Esophagus muscularis mucosa (tissue), 4 donors: ENCODE data around the gene ST8SIA3. TPM values are rescaled to one million over a fixed set of nuclear protein-coding genes. Genes with fewer than 3 reads are reported as not detected.

ENCODE experiments used
- DNase-seq: peaks from one replicate; pipeline ENCODE4 v3.0.0-alpha.2; 2017; ENCODE audit errors: extremely low spot score
- H3K27ac ChIP-seq, 4 donors: fragments of 200-600 bp; sonication (generic); replicated peaks in 1 of 4; 1 replicate in 3 of 4; 2 replicates in 1 of 4; pipeline ENCODE4 v1.5.1; 2016 to 2019; ENCODE audit warnings: mild to moderate bottlenecking in 1 of 4
- H3K27me3 ChIP-seq, 4 donors: fragments of 200-600 bp; sonication (generic); one replicate each; pipeline versions ENCODE4 v1.5.1 to v1.6.0; 2016 to 2019
- H3K36me3 ChIP-seq, 4 donors: fragments of 200-600 bp; sonication (generic); one replicate each; pipeline ENCODE4 v1.5.1; 2016 to 2019
- H3K4me1 ChIP-seq, 4 donors: fragments of 200-600 bp; sonication (generic); one replicate each; pipeline ENCODE4 v1.5.1; 2016 to 2019
- H3K4me3 ChIP-seq, 4 donors: fragments of 200-600 bp; sonication (generic); 1 replicate in 2 of 4; 2 replicates in 2 of 4; pipeline ENCODE4 v1.5.1; 2016 to 2019; ENCODE audit warnings: mild to moderate bottlenecking in 4 of 4, moderate library complexity in 1 of 4
- H3K9me3 ChIP-seq, 4 donors: fragments of 200-600 bp; sonication (generic); 1 replicate in 3 of 4; 2 replicates in 1 of 4; pipeline ENCODE4 v1.5.1; 2016 to 2019
- EP300 ChIP-seq: sonication (generic); formaldehyde crosslinking; IDR thresholded peaks from one replicate; pipeline ENCODE4 v1.6.1; 2017; ENCODE audit warnings: antibody characterized with exemption
- POLR2A ChIP-seq: fragments of 450-650 bp; IDR thresholded peaks from one replicate; pipeline ENCODE4 v1.6.1; 2017; ENCODE audit warnings: antibody characterized with exemption, moderate library complexity, mild to moderate bottlenecking, low read depth
- POLR2AphosphoS5 ChIP-seq, 2 donors: sonication (generic); formaldehyde crosslinking; IDR thresholded peaks; one replicate each; pipeline ENCODE4 v1.6.1; 2017; ENCODE audit warnings: antibody characterized with exemption in 2 of 2
- WGBS: methylation state at CpG from one replicate; pipeline ENCODE4 v1.1.5; 2018; 5-methylcytosine and 5-hydroxymethylcytosine counted together
- intact Hi-C: fragments of 100-400 bp; cut with DNase I; formaldehyde crosslinking; loops from one replicate; pipeline ENCODE4 v1.15.1; 2023
- total RNA-seq, 4 donors: library from RNA; depleted of rRNA; stranded (reverse); fragments of >200 nt; gene quantifications; one replicate each; pipeline versions ENCODE4 v1.1.0 to v1.2.1, GENCODE V29; 2016
- TF ChIP-seq, protein P1 (sequence below), 3 experiments: fragments of 200-600 bp in 2 of 3; fragments of 450-650 bp in 1 of 3; sonication (generic) in 2 of 3; IDR thresholded peaks; one replicate each; pipeline ENCODE4 v1.5.1; 2017 to 2019; ENCODE audit warnings: antibody characterized with exemption in 3 of 3, mild to moderate bottlenecking in 2 of 3, moderate library complexity in 1 of 3

The ST8SIA3 gene
- total RNA-seq, 4 donors from 2014 or later, result under 0.01 to 0.17 (median 0.06) TPM; not detected in 1

DNA sequence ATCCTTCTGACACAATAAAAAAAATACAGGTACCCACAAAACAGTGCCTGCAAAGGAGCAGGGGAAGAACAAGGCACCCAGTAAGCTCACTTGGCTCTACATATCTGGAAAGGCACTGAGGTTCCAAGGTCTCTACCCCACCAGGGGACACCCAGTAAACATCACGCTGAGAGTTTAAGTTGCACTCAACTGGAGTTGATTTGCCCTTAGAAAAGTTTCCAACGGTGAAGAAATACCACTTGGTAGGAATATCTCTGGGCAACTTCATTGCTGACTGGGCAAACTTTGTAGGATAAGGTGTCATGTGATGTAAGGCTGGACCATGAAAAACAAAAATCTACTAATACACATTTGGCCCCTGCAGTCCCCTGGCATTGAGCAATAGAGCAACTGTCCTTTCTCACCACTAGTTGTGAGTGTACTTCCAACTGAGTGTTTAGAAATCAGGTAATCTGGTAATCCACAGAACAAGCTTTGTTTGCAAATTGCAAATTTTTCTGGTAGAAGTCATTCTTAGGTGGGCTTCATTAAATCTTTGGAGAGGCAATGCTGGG lies 14.2 kb downstream of the ST8SIA3 start:
- H3K36me3 ChIP-seq, result no peaks in the 10 kb centered on the region
- no peak overlapping the region for H3K27ac ChIP-seq
- TF ChIP-seq POLR2AphosphoS5 (IDR thresholded peaks at IDR 0.05) (no peak), POLR2A (no peak), EP300 (no peak)
- TF ChIP-seq, protein P1, sequence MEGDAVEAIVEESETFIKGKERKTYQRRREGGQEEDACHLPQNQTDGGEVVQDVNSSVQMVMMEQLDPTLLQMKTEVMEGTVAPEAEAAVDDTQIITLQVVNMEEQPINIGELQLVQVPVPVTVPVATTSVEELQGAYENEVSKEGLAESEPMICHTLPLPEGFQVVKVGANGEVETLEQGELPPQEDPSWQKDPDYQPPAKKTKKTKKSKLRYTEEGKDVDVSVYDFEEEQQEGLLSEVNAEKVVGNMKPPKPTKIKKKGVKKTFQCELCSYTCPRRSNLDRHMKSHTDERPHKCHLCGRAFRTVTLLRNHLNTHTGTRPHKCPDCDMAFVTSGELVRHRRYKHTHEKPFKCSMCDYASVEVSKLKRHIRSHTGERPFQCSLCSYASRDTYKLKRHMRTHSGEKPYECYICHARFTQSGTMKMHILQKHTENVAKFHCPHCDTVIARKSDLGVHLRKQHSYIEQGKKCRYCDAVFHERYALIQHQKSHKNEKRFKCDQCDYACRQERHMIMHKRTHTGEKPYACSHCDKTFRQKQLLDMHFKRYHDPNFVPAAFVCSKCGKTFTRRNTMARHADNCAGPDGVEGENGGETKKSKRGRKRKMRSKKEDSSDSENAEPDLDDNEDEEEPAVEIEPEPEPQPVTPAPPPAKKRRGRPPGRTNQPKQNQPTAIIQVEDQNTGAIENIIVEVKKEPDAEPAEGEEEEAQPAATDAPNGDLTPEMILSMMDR (IDR thresholded peaks at IDR 0.05), result no peak
- H3K9me3 ChIP-seq, result no peaks in the 10 kb centered on the region
- WGBS, result 71% methylated on average over 1 of the region's 2 CpGs
- peak; percentile 31 for DNase-seq
- no peak overlapping the region for H3K4me3 ChIP-seq
- peaks cover 0 to 11% (median 0%) of the 10 kb centered on the region in 4 donors for H3K27me3 ChIP-seq
- no peaks in the 10 kb centered on the region for H3K4me1 ChIP-seq
- intact Hi-C loops, result no loop called here

DNA sequence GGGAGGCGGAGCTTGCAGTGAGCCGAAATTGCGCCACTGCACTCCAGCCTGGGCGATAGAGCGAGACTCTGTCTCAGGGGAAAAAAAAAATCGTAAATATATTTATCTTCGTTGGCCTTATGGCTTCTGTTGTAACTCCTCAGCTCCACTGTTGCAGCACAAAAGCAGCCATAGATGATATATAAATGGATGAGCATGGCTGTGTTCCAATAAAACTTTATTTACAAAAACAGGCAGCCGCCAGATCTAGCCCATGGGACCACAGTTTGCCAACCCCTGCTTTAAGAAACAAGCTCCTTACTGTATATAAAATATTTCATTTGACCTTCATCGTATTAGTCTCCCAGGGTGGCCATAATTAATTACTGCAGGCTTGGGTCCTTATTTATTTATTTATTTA lies 20.1 kb downstream of the ST8SIA3 start:
- H3K36me3 ChIP-seq, result no peaks in the 10 kb centered on the region
- intact Hi-C loops, result no loop called here

GRCh38 chr18:57373017-57373416 lies 20.7 kb downstream of the ST8SIA3 start:
- Histone ChIP-seq H3K4me1 (no peaks in the 10 kb centered on the region), H3K27ac (no peak overlapping the region), H3K27me3 (peaks cover 0 to 11% (median 0%) of the 10 kb centered on the region in 4 donors), H3K4me3 (no peak overlapping the region), H3K36me3 (no peaks in the 10 kb centered on the region), H3K9me3 (no peaks in the 10 kb centered on the region)
- intact Hi-C loops, result no loop called here
- TF ChIP-seq POLR2A, result no peak
- TF ChIP-seq EP300, result no peak
- TF ChIP-seq POLR2AphosphoS5 (IDR thresholded peaks at IDR 0.05), result no peak
- TF ChIP-seq, protein P1 (IDR thresholded peaks at IDR 0.05), result no peak
- DNase-seq, result no peak
- WGBS, result 90% methylated on average over 4 of the region's 4 CpGs

More for the DNA sequence above, 20.1 kb downstream of the ST8SIA3 start:
- H3K4me1 ChIP-seq, result no peaks in the 10 kb centered on the region
- H3K27ac ChIP-seq, result no peak overlapping the region
- DNase-seq, result no peak
- 86% methylated on average over 9 of the region's 9 CpGs for WGBS
- H3K9me3 ChIP-seq, result no peaks in the 10 kb centered on the region
- TF ChIP-seq, protein P1 (IDR thresholded peaks at IDR 0.05), result no peak
- TF ChIP-seq EP300, result no peak
- no peak for TF ChIP-seq POLR2AphosphoS5 (IDR thresholded peaks at IDR 0.05)
- no peak for TF ChIP-seq POLR2A
- peaks cover 0 to 11% (median 0%) of the 10 kb centered on the region in 4 donors for H3K27me3 ChIP-seq
- H3K4me3 ChIP-seq, result no peak overlapping the region

DNA sequence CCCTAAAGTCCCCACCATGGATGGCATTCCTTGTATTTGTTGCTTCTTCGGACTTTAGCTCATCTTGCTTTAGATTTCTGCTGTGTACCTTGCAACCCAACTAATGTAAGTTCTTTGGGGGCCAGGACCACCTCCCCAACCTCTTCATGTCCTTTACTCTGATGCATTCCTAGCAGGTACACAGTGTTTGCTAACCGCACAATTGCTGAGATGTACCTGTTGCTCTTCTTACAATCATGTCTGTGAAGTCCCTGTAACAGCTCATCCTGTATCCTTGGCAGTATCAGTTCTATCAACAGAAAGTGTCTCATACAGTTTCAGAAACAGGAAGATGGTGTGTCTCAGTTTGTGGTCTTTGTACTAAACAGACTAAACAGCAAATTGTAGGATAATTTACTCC lies 24.1 kb downstream of the ST8SIA3 start:
- no peak overlapping the region for H3K4me3 ChIP-seq
- H3K27me3 ChIP-seq, result peaks cover 0 to 3% (median 0%) of the 10 kb centered on the region in 4 donors
- DNase-seq, result no peak
- no peak for TF ChIP-seq POLR2A
- intact Hi-C loops, result no loop called here
- H3K27ac ChIP-seq, result no peak overlapping the region
- H3K9me3 ChIP-seq, result peaks cover 0 to 8% (median 0%) of the 10 kb centered on the region in 4 donors
- 86% methylated on average over 2 of the region's 2 CpGs for WGBS
- no peaks in the 10 kb centered on the region for H3K36me3 ChIP-seq
- no peaks in the 10 kb centered on the region for H3K4me1 ChIP-seq

GRCh38 chr18:57389271-57389670 lies 36.9 kb downstream of the ST8SIA3 start:
- Histone ChIP-seq H3K9me3 (no peaks in the 10 kb centered on the region), H3K4me3 (no peak overlapping the region), H3K27ac (no peak overlapping the region), H3K27me3 (peaks cover 0 to 14% (median 0%) of the 10 kb centered on the region in 4 donors), H3K4me1 (no peaks in the 10 kb centered on the region), H3K36me3 (no peaks in the 10 kb centered on the region)
- DNase-seq, result no peak
- no peak for TF ChIP-seq POLR2A
- TF ChIP-seq, protein P1 (IDR thresholded peaks at IDR 0.05), result no peak
- no peak for TF ChIP-seq EP300
- TF ChIP-seq POLR2AphosphoS5 (IDR thresholded peaks at IDR 0.05), result no peak
- intact Hi-C loops, result no loop called here
- WGBS, result 83% methylated on average over 2 of the region's 2 CpGs
